Left colon (tissue), 2 donors: ENCODE results near the gene KLHL33. TPM values are rescaled to one million over a fixed set of nuclear protein-coding genes. Genes with fewer than 3 reads are reported as not detected.

Experiments used
- ATAC-seq: fragments of 200-7000 bp; cut with Tn5 transposase; one replicate; pipeline ENCODE4 v1.9.1; 2020; ENCODE audit warnings: mild to moderate bottlenecking, moderate library complexity
- DNase-seq, 2 donors: peaks; one replicate each; pipeline ENCODE4 v3.0.0-alpha.2; 2020
- intact Hi-C, 2 donors: fragments of 100-400 bp; cut with DNase I in 1 of 2; cut with micrococcal nuclease in 1 of 2; formaldehyde crosslinking; loops; one replicate each; pipeline versions ENCODE4 v1.11.2 to v1.14.0; 2022; cut with DNase I, micrococcal nuclease
- total RNA-seq, 2 donors: library from RNA; stranded (reverse); fragmentation: NEBNext Ultra II Directional; extraction: Animal tissue kit (Norgen Biotek cat#: 25700); gene quantifications; one replicate each; pipeline ENCODE4 v1.2.1, GENCODE V29; 2021
- donor health status: DM: no; HTN: no; CAD: no.
- donor health status: DM: yes; HTN: yes; CAD: no.

KLHL33 gene
- total RNA-seq, 2 donors from 2014 or later: 0.09 to 0.31 TPM

DNA sequence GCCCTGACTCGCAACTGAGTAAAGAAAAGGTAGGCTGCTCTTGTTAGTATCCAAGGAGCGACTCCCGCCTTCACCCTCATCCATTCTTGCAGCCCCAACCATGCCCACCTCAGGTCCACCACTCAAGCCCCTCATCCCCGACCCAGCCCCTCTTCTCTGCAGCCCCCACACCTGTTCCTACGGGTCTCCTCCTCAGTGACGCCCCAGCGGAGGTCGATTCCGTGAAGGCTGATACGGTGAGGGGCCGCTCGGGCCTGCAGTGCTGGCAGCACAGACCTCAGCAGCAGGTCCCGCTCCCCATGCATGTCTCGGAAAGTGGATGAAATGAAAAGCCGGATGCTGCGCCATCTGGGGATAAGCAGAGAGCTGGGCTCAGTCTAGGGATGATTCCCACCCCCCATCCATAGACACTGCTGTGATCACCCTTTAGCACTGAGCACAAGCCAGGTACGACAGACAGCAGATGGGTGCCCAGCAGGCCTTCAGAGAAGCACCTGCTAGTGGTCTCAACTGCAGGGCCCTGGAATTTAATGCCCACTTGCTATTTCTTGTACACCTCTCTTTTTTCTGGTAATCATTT, 49.6 kb downstream of the KLHL33 start:
- no peak for DNase-seq
- intact Hi-C loops: no loop called here
- no peak for ATAC-seq

DNA sequence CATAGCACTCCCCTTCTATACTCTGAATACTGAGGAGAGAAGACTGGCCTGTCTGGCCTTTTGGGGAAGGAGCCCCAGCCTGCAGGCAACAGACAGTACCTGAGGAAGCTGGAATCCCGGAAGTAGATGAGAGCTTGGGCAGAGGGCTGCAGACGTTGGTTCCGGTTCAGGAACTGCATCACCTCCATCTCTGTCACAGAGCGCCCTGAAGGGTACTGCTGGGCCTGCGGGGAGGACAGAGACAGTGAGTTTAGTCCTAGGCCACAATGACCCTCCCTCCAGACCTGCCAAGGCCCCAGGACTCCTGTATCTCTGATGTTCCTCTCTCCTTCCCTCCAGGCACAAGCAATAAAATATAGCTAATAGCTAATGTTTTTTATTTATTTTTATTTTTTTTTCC, 51.1 kb downstream of the KLHL33 start:
- ATAC-seq: no peak
- intact Hi-C loops: no loop called here
- DNase-seq: no peak

DNA sequence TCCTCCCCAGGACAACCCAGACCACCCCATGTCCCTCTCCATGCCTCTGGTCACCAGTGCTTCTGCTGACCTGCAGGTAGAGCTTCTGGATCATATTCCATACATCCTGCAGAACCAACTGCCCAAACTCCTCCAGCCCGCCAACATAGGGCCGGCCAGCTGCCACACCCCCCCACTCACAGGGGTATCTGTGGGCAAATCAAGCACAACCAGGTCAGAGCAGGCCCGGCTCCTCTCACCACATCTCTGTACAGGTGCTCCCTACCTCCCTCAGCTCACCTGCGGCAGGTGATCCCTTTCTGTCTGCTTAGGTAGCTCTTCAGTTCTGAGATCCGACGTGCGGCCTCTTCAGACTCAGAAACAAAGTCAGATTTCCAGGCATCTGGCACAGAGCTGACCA, 51.6 kb downstream of the KLHL33 start:
- ATAC-seq (no peak), DNase-seq (no peak)
- intact Hi-C loops: no loop called here

DNA sequence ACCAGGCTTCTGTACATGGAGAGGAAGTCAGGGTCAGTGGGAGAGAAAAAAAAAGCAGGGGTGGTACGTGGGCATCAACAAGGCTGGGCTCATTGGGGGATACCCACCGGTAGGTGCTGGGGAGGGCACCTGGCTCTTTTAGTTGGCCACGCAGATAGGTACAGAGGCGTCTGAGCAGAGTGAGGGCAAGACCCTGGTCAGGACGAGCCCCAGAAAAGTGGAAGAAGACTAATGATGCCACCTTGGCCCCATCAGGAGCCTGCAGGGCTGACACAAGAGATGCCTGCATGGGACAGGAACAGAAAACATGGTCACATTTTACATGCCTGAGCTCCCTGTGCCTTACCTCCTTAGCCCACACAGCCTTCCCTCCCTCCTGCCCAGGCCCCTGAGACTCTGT, 52.3 kb downstream of the KLHL33 start:
- no peak for ATAC-seq
- DNase-seq: no peak
- intact Hi-C loops: no loop called here

DNA sequence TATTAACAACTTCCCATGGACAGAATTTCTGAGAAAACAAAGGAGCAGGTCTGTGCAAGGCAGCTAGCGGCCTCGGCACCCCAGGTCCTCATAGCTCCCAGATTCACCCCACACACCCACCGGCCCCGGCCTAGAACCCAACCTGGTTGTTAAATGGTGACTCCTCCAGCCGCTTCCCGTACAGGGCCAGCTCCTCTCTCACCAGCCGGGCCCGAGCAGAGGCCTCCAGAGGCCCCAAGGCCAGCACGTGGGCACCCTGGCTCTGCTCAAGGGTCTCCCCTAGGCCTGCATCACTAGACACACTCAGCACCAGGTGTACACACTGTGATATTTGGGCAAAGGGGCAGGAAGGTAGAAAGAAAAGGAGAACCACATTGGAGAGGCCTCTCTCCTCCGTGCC, 52.9 kb downstream of the KLHL33 start:
- DNase-seq (no peak), ATAC-seq (no peak)
- intact Hi-C loops: no loop called here

DNA sequence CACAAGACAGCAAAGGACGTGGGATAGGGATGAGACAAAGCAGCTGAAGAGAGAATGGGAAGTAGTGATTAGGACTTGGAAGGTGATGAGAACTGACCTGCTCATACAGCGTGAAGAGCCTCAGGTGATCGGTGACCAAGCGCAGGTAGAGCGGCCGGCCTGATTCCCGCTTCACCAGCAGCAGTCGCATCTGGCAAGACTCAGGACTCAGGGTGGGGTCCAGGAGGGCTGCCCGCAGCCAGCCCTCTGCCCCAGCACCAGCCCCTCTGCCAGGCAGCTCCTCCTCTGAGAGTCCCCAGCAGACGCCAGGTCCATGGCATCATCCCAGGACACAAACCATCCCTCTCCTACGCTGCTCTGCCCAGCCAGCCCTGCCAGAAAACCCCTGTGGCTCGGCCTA, 53.4 kb downstream of the KLHL33 start:
- intact Hi-C loops: no loop called here
- DNase-seq: no peak
- ATAC-seq: no peak

DNA sequence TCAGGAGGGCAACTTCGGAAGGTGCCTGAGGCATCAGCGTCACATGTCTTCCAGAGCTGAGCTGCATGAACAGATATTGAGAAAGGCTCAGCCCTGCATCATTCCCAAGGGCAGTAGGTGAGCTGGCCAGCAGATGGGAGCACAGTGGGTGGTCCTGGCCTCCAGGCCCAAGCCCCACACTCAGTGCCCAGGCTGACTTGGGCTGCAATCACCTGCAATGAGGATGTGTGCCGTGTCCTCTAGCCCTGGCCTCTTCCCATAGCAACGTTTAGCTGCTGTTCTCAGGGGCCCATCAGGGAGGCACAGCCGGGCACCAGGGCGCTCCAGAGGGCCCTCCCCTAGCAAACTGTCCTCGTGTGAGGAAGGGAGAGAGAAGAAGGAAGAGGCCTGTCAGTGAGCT, 54.6 kb downstream of the KLHL33 start:
- intact Hi-C loops: no loop called here
- ATAC-seq (no peak), DNase-seq (no peak)

DNA sequence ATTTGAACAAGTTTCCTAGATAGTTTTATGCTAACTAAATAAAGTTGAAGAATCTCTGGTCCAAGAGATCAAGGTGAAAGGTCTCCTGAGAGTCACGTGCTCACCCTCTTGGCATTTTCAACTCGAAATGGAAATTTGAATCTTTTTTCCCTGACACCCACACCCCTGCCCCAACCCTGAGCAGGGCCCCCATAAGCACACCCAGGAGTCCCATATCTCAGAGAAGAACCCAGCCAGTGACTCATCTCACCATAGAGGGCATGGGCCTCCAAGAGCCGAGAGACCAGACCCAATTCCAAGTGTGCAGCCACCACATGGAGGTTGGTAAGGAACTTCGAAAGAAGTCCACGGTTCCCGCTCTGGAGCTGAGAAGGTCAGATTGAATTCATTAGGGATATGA, 55.3 kb downstream of the KLHL33 start:
- ATAC-seq (no peak), DNase-seq (no peak)
- intact Hi-C loops: no loop called here

DNA sequence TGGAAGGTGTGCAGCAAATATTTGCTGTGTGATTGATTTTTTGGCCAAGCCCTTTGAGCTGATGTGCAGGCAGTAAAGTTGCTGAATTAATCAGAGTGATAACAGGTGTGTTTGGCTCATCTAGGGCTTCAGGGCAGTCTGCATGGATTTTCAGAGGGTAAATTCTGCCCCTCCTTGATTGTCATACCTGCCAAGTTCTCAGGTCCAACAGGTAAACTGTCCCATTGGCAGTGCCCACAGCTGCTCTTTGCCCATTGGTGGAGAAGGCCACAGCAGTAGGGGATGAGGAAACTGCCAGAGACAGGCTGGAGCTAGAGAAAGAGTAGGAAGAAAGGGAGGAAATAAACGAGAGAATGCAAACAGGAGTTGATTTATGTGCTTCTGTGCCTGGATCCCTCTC, 56.2 kb downstream of the KLHL33 start:
- no peak for ATAC-seq
- DNase-seq: no peak
- intact Hi-C loops: no loop called here

DNA sequence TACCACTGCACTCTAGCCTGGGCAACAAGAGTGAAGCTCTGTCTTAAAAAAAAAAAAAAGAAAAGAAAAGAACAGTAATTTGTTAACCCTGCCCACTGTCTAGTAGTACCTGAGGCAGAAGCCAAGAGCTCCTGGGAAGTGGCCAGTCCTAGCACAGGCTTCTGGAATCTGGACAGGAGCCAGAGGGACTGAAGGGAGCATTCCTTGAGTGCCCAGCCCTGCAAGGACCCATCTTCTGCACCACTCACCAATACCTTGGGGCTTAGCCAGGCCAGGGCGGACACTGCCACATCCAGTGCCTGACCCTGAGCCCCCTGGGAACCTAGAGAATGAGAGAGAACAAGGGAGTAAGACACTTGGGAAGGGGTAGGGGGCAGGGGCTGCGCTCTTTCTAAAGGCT, 58.8 kb downstream of the KLHL33 start:
- peak; percentile 27 for ATAC-seq
- peak in 1 of 2 donors; percentile 21 for DNase-seq

DNA sequence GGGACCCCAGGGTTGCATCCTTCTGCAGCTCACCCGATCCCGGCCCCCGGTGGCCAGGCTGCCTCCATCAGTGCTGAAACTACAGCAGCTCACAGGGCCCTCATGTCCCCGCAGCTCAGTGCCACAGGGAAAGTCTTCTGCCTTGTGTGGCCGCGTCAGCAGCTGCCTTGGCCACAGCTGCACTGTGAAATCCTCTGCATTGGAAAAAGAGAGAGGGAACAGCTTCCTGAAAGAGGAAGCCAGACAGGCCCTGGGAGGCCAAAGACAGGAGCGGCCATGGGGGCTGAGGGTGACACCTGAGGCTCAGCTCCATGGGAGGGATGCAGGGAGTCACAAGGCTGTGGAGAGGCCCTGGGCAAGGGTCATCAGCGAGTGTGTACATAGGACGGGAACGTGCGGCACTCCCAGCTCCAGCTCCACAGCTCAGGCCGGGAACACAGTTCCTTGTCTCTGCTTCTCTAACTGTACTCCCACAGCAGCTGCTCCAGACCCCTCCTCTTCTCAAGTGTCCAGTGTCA, 59.8 kb downstream of the KLHL33 start:
- intact Hi-C loops: no loop called here
- peak; percentile 97 for ATAC-seq
- DNase-seq: peak; percentile 74 to 83

More for the DNA sequence above, 58.8 kb downstream of the KLHL33 start:
- intact Hi-C loops: no loop called here

Other genes with a start within 250 kb of the KLHL33 start
- not detected for gene OR11G2, start 245.3 kb downstream of the KLHL33 start, total RNA-seq
- not detected for gene OR11H6, start 212.5 kb downstream of the KLHL33 start, total RNA-seq
- gene OR11H7, start 207.2 kb downstream of the KLHL33 start, total RNA-seq: not detected
- not detected for gene OR11H4, start 196.9 kb downstream of the KLHL33 start, total RNA-seq
- 10 to 100 TPM in 1 of 2 donors, 1 to 10 TPM in 1; 9.6 to 11.1 TPM for gene TTC5, start 130.2 kb downstream of the KLHL33 start, total RNA-seq
- gene CCNB1IP1, start 102.9 kb downstream of the KLHL33 start, total RNA-seq: 10 to 100 TPM; 28.8 to 29.6 TPM
- 10 to 100 TPM; 10.0 to 10.7 TPM for gene PARP2, start 92.5 kb downstream of the KLHL33 start, total RNA-seq
- gene TEP1, start 22.7 kb downstream of the KLHL33 start, total RNA-seq: 10 to 100 TPM; 72.1 to 74.3 TPM
- gene OSGEP, start 18.6 kb upstream of the KLHL33 start, total RNA-seq: 10 to 100 TPM; 31.2 to 35.0 TPM
- gene APEX1, start 19.1 kb upstream of the KLHL33 start, total RNA-seq: 10 to 100 TPM; 80.5 to 93.9 TPM
- gene PIP4P1, start 25.3 kb upstream of the KLHL33 start, total RNA-seq: 10 to 100 TPM; 42.0 to 42.9 TPM
- 10 to 100 TPM; 66.9 to 93.6 TPM for gene PNP, start 33.2 kb upstream of the KLHL33 start, total RNA-seq
- 1 to 10 TPM in 1 of 2 donors, under 1 TPM in 1; 0.98 to 1.3 TPM for gene RNASE10, start 69.4 kb upstream of the KLHL33 start, total RNA-seq
- gene RNASE9, start 124.9 kb upstream of the KLHL33 start, total RNA-seq: not detected
- not detected for gene RNASE11, start 151.8 kb upstream of the KLHL33 start, total RNA-seq
- not detected for gene RNASE12, start 155.2 kb upstream of the KLHL33 start, total RNA-seq
- not detected for gene OR6S1, start 205.5 kb upstream of the KLHL33 start, total RNA-seq
- 10 to 100 TPM; 52.2 to 62.1 TPM for gene RNASE4, start 248.4 kb upstream of the KLHL33 start, total RNA-seq